Vagina (tissue), 2 donors: ENCODE data around the gene TMEM120A. TPM values are rescaled to one million over a fixed set of nuclear protein-coding genes. Genes with fewer than 3 reads are reported as not detected.

Experiments used
- DNase-seq, 2 donors: peaks; one replicate each; pipeline ENCODE4 v3.0.0-alpha.2; 2017; ENCODE audit errors: extremely low spot score in 2 of 2
- H3K27ac ChIP-seq: fragments of 200-600 bp; sonication (generic); one replicate; pipeline ENCODE4 v1.5.1; 2019
- H3K27me3 ChIP-seq: fragments of 200-600 bp; sonication (generic); one replicate; pipeline ENCODE4 v1.5.1; 2019
- H3K36me3 ChIP-seq, 2 donors: fragments of 200-600 bp; sonication (generic); one replicate each; pipeline ENCODE4 v1.5.1; 2017 to 2019
- H3K4me1 ChIP-seq: fragments of 200-600 bp; sonication (generic); one replicate; pipeline ENCODE4 v1.5.1; 2019
- H3K4me3 ChIP-seq, 2 donors: fragments of 200-600 bp; sonication (generic); 1 replicate in 1 of 2; 2 replicates in 1 of 2; pipeline ENCODE4 v1.5.1; 2016 to 2019
- H3K9me3 ChIP-seq: fragments of 200-600 bp; sonication (generic); one replicate; pipeline ENCODE4 v1.5.1; 2019
- POLR2A ChIP-seq, 2 donors: fragments of 450-650 bp; IDR thresholded peaks; one replicate each; pipeline ENCODE4 v1.6.1; 2017; ENCODE audit warnings: antibody characterized with exemption in 2 of 2, mild to moderate bottlenecking in 2 of 2, moderate library complexity in 2 of 2
- POLR2AphosphoS5 ChIP-seq, 2 donors: sonication (generic); formaldehyde crosslinking; IDR thresholded peaks; one replicate each; pipeline ENCODE4 v1.9.0; 2017; ENCODE audit warnings: antibody characterized with exemption in 2 of 2, mild to moderate bottlenecking in 2 of 2, low read depth in 1 of 2; ENCODE audit not compliant: insufficient read depth in 1 of 2
- intact Hi-C: fragments of 100-400 bp; cut with DNase I; formaldehyde crosslinking; loops from one replicate; pipeline ENCODE4 v1.15.1; 2023
- total RNA-seq: library from RNA; depleted of rRNA; stranded (reverse); fragments of >200 nt; gene quantifications from one replicate; pipeline ENCODE4 v1.2.3, GENCODE V29; 2016
- TF ChIP-seq, protein P1 (sequence below), 3 experiments: fragments of 450-650 bp in 2 of 3; fragments of 200-600 bp in 1 of 3; sonication (generic) in 1 of 3; IDR thresholded peaks; one replicate each; pipeline ENCODE4 v1.5.1; 2017 to 2019; ENCODE audit warnings: antibody characterized with exemption in 3 of 3, mild to moderate bottlenecking in 2 of 3, moderate library complexity in 2 of 3

TMEM120A gene
- total RNA-seq, 1 donor from 2014 or later: 45.9 TPM

DNA sequence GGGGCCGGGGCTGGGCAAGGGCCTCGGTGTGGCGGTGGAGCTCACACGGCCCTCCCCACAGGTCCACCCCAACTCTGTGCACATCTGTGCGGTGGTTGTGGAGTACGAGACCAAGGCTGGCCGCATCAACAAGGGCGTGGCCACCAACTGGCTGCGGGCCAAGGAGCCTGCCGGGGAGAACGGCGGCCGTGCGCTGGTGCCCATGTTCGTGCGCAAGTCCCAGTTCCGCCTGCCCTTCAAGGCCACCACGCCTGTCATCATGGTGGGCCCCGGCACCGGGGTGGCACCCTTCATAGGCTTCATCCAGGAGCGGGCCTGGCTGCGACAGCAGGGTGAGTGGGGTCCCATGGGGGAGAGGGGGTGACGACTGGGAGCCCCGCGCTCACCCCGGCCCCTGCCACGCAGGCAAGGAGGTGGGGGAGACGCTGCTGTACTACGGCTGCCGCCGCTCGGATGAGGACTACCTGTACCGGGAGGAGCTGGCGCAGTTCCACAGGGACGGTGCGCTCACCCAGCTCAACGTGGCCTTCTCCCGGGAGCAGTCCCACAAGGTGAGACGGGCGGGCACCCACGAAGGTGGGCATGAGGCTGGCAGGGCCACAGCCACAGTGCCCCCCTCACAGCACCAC, 8.8 kb downstream of the TMEM120A start:
- no peak for DNase-seq
- intact Hi-C loops: no loop called here
- no peak overlapping the region for H3K27ac ChIP-seq
- H3K9me3 ChIP-seq: no peaks in the 10 kb centered on the region
- no peaks in the 10 kb centered on the region for H3K27me3 ChIP-seq
- peaks cover 16% of the 10 kb centered on the region for H3K4me1 ChIP-seq
- H3K36me3 ChIP-seq: peaks cover 0 to 65% of the 10 kb centered on the region in 2 donors
- no peak overlapping the region for H3K4me3 ChIP-seq
- TF ChIP-seq POLR2A (IDR thresholded peaks at IDR 0.05) (no peak), POLR2AphosphoS5 (IDR thresholded peaks at IDR 0.05; ENCODE audit: insufficient read depth in 1 of 2, low read depth in 1 of 2) (no peak)
- TF ChIP-seq, protein P1, sequence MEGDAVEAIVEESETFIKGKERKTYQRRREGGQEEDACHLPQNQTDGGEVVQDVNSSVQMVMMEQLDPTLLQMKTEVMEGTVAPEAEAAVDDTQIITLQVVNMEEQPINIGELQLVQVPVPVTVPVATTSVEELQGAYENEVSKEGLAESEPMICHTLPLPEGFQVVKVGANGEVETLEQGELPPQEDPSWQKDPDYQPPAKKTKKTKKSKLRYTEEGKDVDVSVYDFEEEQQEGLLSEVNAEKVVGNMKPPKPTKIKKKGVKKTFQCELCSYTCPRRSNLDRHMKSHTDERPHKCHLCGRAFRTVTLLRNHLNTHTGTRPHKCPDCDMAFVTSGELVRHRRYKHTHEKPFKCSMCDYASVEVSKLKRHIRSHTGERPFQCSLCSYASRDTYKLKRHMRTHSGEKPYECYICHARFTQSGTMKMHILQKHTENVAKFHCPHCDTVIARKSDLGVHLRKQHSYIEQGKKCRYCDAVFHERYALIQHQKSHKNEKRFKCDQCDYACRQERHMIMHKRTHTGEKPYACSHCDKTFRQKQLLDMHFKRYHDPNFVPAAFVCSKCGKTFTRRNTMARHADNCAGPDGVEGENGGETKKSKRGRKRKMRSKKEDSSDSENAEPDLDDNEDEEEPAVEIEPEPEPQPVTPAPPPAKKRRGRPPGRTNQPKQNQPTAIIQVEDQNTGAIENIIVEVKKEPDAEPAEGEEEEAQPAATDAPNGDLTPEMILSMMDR (IDR thresholded peaks at IDR 0.05): no peak

GRCh38 chr7:75985009-75985517, 9.3 kb downstream of the TMEM120A start:
- peaks cover 0 to 68% of the 10 kb centered on the region in 2 donors for H3K36me3 ChIP-seq

DNA sequence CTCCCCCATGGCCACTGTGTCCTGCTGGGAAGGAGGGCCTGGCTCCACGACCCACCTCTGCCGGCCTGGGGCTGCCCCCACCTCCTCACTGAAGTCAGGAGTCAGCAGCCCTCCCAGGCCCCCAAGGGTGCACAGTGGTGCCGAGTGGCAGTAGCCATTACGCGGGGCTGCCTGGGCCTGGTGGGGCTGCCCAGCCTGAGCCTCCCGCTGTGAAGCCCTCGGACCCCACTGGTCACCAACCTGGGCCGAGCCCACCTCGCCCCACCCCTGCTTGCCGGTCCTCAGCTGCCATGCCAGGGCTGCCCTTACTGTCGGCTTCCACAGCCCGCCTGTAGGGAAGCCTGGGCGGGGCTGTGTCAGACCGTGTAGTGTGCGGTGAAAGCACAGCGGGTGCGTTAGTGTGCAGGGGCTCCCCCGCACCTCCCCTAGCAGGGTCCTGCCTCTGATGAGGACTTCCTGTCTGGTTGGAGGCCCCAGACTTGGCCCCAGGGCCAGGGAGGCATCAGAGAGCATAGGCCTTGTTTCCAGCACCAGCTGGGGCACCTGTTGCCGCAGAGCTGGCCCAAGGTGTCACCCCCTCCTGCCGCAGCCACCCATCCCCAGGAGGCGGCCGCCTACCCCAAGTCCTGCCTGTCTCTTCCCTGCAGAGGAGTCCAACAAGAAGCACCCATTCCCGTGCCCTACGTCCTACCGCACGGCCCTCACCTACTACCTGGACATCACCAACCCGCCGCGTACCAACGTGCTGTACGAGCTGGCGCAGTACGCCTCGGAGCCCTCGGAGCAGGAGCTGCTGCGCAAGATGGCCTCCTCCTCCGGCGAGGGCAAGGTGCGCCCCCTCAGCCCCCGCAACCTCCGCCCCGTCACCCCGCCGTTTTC, 10.0 kb downstream of the TMEM120A start:
- peaks cover 0 to 75% of the 10 kb centered on the region in 2 donors for H3K36me3 ChIP-seq

More at GRCh38 chr7:75985009-75985517, 9.3 kb downstream of the TMEM120A start:
- Histone ChIP-seq H3K4me3 (no peak overlapping the region), H3K4me1 (peaks cover 19% of the 10 kb centered on the region), H3K27me3 (no peaks in the 10 kb centered on the region), H3K27ac (no peak overlapping the region), H3K9me3 (no peaks in the 10 kb centered on the region)
- DNase-seq: no peak
- no peak for TF ChIP-seq POLR2A (IDR thresholded peaks at IDR 0.05)
- TF ChIP-seq, protein P1 (IDR thresholded peaks at IDR 0.05): no peak
- TF ChIP-seq POLR2AphosphoS5 (IDR thresholded peaks at IDR 0.05; ENCODE audit: insufficient read depth in 1 of 2, low read depth in 1 of 2): no peak
- intact Hi-C loops: no loop called here

DNA sequence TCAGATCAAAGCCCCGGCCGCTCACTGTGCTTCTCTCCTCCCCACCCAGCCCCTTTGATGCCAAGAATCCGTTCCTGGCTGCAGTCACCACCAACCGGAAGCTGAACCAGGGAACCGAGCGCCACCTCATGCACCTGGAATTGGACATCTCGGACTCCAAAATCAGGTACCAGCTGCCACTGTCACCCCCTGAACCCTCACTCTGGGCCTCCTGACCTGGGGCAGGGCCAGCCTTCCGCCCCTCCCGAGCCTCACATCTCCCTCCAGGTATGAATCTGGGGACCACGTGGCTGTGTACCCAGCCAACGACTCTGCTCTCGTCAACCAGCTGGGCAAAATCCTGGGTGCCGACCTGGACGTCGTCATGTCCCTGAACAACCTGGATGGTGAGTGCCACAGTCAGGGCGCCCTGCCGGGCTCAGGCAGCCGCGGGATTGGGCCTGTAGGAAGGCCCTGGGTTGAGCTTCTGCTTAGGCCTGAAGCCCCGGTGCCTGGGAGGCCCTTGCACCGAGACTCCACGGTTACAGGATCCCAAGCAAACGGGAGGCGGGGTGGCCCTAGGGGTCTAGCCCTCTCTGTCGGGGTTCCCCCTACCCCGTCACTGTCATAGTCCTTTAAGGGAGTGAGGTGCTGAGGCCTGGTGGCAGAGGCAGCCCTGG, 10.8 kb downstream of the TMEM120A start:
- DNase-seq: no peak
- no peaks in the 10 kb centered on the region for H3K9me3 ChIP-seq
- H3K4me3 ChIP-seq: no peak overlapping the region
- TF ChIP-seq, protein P1 (IDR thresholded peaks at IDR 0.05): no peak
- TF ChIP-seq POLR2A (IDR thresholded peaks at IDR 0.05) (no peak), POLR2AphosphoS5 (IDR thresholded peaks at IDR 0.05; ENCODE audit: insufficient read depth in 1 of 2, low read depth in 1 of 2) (no peak)
- intact Hi-C loops: no loop called here
- no peak overlapping the region for H3K27ac ChIP-seq
- peaks cover 19% of the 10 kb centered on the region for H3K4me1 ChIP-seq
- H3K27me3 ChIP-seq: no peaks in the 10 kb centered on the region
- H3K36me3 ChIP-seq: peaks cover 0 to 78% of the 10 kb centered on the region in 2 donors

More for the DNA sequence above, 10.0 kb downstream of the TMEM120A start:
- DNase-seq: no peak
- TF ChIP-seq, protein P1 (IDR thresholded peaks at IDR 0.05): no peak
- no peak for TF ChIP-seq POLR2AphosphoS5 (IDR thresholded peaks at IDR 0.05; ENCODE audit: insufficient read depth in 1 of 2, low read depth in 1 of 2)
- TF ChIP-seq POLR2A (IDR thresholded peaks at IDR 0.05): no peak
- no peaks in the 10 kb centered on the region for H3K27me3 ChIP-seq
- no peak overlapping the region for H3K27ac ChIP-seq
- intact Hi-C loops: no loop called here
- peaks cover 18% of the 10 kb centered on the region for H3K4me1 ChIP-seq
- H3K4me3 ChIP-seq: no peak overlapping the region
- no peaks in the 10 kb centered on the region for H3K9me3 ChIP-seq
